Stimulated activated memory B cell treated with anti-CD40 and anti-IgM and Interleukin-4, amounts not matched to agents 10 μg/mL and 1 μg/mL and 100 μg/mL, for 72 hours (primary cell): Measurements from ENCODE around the gene NRF1.
A peak's percentile ranks its signal among the peaks of the same experiment; 100 is the strongest.
"Not testable (repeated sequence)": the region's sequence is repeated elsewhere in the genome, so short reads cannot be mapped to it uniquely, and the experiment has no call there.

Source experiments
- ATAC-seq: fragments of 150-1000 bp; cut with Tn5 transposase; 2 replicates; pipeline ENCODE4 v1.10.0; 2021
- H3K27ac Mint-ChIP-seq: one replicate; pipeline ENCODE4 v1.8.0; 2022; ENCODE audit warnings: mild to moderate bottlenecking, mixed read lengths
- H3K27me3 Mint-ChIP-seq: one replicate; pipeline ENCODE4 v1.8.0; 2022; ENCODE audit warnings: mixed read lengths
- H3K36me3 Mint-ChIP-seq: one replicate; pipeline ENCODE4 v1.8.0; 2022; ENCODE audit warnings: mixed read lengths
- H3K4me1 Mint-ChIP-seq: one replicate; pipeline ENCODE4 v1.8.0; 2022; ENCODE audit warnings: mixed read lengths
- H3K4me3 Mint-ChIP-seq: one replicate; pipeline ENCODE4 v1.8.0; 2022; ENCODE audit warnings: mild to moderate bottlenecking, moderate library complexity, mixed read lengths
- H3K9me3 Mint-ChIP-seq: one replicate; pipeline ENCODE4 v1.8.0; 2022; ENCODE audit warnings: mixed read lengths

The NRF1 gene

DNA sequence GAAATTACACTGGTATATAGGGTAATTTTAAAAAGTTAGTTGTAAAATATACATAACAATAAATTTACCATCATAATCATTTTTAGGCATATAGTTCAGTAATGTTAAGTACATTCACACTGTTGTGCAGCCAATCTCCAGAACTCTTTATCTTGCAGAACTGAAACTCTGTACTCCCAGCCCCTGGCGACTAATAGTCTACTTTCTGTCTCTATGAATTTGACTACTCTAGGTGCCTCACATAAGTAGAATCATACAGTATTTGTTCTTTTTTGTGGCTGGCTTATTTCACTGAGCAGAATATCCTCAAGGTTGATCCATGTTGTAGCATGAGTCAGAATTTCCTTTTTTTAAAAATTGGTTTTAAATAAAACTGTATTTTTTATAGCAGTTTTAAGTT, 41.4 kb downstream of the NRF1 start:
- H3K4me3 Mint-ChIP-seq = no peak overlapping the region
- no peaks in the 10 kb centered on the region for H3K9me3 Mint-ChIP-seq
- no peak overlapping the region for H3K27ac Mint-ChIP-seq
- H3K27me3 Mint-ChIP-seq = no peaks in the 10 kb centered on the region
- peaks cover 29% of the 10 kb centered on the region for H3K36me3 Mint-ChIP-seq
- ATAC-seq = peak; percentile 81
- H3K4me1 Mint-ChIP-seq = peaks cover 52% of the 10 kb centered on the region

- peak; percentile 68 for ATAC-seq
- H3K36me3 Mint-ChIP-seq = peaks cover 47% of the 10 kb centered on the region
- H3K4me1 Mint-ChIP-seq = peaks cover 38% of the 10 kb centered on the region
- H3K9me3 Mint-ChIP-seq = peaks cover 3% of the 10 kb centered on the region
- H3K27me3 Mint-ChIP-seq = no peaks in the 10 kb centered on the region
- H3K27ac Mint-ChIP-seq = peak overlapping the region; percentile 79
- H3K4me3 Mint-ChIP-seq = peak overlapping the region; percentile 45
Observed at GRCh38 chr7:129655811-129656210, 44.3 kb downstream of the NRF1 start.

DNA sequence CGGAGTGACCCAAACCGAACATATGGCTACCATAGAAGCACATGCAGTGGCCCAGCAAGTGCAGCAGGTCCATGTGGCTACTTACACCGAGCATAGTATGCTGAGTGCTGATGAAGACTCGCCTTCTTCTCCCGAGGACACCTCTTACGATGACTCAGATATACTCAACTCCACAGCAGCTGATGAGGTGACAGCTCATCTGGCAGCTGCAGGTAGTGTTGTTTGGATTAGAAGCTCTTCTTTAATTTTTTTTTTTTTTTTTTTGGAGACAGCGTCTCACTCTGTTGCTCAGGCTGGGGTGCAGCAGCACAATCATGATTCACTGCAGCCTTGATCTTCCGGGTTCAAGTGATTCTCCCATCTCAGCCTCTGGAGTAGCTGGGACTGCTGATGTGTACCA, 45.8 kb downstream of the NRF1 start:
- no peaks in the 10 kb centered on the region for H3K27me3 Mint-ChIP-seq
- H3K4me1 Mint-ChIP-seq = peaks cover 33% of the 10 kb centered on the region
- no peak overlapping the region for H3K4me3 Mint-ChIP-seq
- ATAC-seq = no peak
- no peak overlapping the region for H3K27ac Mint-ChIP-seq
- H3K9me3 Mint-ChIP-seq = peaks cover 11% of the 10 kb centered on the region
- peaks cover 62% of the 10 kb centered on the region for H3K36me3 Mint-ChIP-seq

DNA sequence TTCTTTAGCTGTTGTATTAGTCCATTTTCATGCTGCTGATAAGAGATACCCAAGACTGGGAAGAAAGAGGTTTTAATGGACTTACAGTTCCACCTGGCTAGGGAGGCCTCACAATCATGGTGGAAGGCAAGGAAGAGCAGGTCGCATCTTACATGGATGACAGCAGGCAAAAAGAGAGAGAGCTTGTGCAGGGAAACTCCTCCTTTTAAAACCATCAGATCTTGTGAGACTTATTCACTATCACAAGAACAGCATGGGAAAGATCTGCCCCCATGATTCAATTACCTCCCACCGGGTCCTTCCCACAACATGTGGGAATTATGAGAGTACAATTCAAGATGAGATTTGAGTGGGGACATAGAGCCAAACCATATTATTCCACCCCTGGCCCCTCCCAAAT, 48.4 kb downstream of the NRF1 start:
- not testable (repeated sequence) for ATAC-seq, H3K4me3 Mint-ChIP-seq, H3K27ac Mint-ChIP-seq, H3K27me3 Mint-ChIP-seq
- H3K9me3 Mint-ChIP-seq = peaks cover 11% of the 10 kb centered on the region
- peaks cover 61% of the 10 kb centered on the region for H3K36me3 Mint-ChIP-seq
- peaks cover 19% of the 10 kb centered on the region for H3K4me1 Mint-ChIP-seq

- Mint-ChIP-seq H3K27me3 (no peaks in the 10 kb centered on the region), H3K9me3 (peaks cover 11% of the 10 kb centered on the region), H3K4me1 (peaks cover 7% of the 10 kb centered on the region), H3K4me3 (no peak overlapping the region), H3K27ac (no peak overlapping the region), H3K36me3 (peaks cover 63% of the 10 kb centered on the region)
- ATAC-seq = no peak
Observed at GRCh38 chr7:129661645-129662182, 50.2 kb downstream of the NRF1 start.

DNA sequence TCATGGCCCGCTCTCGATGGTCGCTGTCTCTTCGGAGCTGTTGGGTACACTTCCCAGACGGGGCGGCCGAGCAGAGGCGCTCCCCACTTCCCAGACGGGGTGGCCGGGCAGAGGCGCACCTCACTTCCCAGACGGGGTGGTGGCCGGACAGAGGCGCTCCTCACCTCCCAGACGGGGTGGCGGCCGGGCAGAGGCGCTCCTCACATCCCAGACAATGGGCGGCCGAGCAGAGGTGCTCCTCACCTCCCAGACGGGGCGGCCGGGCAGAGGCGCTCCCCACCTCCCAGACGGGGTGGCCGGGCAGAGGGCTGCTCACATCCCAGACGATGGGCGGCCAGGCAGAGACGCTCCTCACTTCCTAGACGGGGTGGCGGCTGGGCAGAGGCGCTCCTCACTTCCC, 51.7 kb downstream of the NRF1 start:
- ATAC-seq, H3K27me3 Mint-ChIP-seq, H3K4me3 Mint-ChIP-seq, H3K27ac Mint-ChIP-seq, H3K4me1 Mint-ChIP-seq: not testable (repeated sequence)
- Mint-ChIP-seq H3K9me3 (peaks cover 11% of the 10 kb centered on the region), H3K36me3 (peaks cover 51% of the 10 kb centered on the region)

DNA sequence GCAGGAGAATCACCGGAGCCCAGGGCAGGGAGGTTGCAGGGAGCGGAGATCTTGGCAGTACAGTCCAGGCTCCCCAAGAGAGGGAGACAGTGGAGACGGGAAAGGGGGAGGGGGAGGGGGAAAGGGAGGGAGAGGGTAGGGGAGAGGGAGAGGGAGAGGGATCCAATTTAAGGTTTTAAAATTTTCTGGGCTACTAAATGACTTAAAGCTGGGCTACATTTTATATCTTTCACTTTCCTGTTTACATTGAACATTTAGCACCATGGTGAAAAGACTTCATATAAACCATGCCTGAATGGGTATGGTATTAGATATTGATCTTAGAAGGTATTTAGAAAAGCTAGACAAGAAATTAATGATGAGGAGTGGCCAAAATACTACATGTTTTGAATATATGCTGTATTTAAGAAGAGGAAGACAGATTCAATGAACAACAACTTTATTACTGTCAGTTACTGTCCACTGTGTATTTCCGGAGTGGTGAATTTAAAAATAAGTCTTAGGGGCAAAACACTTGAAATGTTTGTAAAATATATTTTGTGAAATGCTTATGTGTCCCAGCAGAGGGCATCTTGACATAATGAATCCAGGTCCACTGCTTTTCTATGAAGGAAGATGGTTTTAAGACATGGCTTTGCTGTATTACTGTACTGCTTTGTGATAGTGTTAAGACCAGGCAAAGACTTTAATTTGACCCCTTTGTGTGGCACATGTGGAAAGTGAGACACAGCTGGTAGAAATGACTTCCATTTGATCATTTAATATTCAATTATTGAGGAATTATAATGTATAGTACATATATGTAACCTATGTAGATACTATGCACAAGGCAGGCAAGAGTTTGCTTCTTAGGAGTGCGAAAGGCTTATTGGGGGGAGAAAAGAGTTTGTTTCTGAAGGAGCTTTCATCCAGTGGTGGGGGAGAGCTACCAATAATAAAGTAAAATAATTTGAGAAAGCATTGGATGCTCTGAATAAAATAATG, 52.8 kb downstream of the NRF1 start:
- ATAC-seq = no peak
- H3K27ac Mint-ChIP-seq = no peak overlapping the region

GRCh38 chr7:129665013-129665401, 53.5 kb downstream of the NRF1 start:
- Mint-ChIP-seq H3K27ac (no peak overlapping the region), H3K4me1 (peaks cover 7% of the 10 kb centered on the region), H3K27me3 (no peaks in the 10 kb centered on the region), H3K4me3 (no peak overlapping the region), H3K36me3 (peaks cover 37% of the 10 kb centered on the region), H3K9me3 (peaks cover 8% of the 10 kb centered on the region)
- ATAC-seq = no peak

More for the DNA sequence above, 52.8 kb downstream of the NRF1 start:
- Mint-ChIP-seq H3K4me3 (no peak overlapping the region), H3K27me3 (no peaks in the 10 kb centered on the region), H3K36me3 (peaks cover 44% of the 10 kb centered on the region), H3K4me1 (peaks cover 7% of the 10 kb centered on the region), H3K9me3 (peaks cover 11% of the 10 kb centered on the region)

DNA sequence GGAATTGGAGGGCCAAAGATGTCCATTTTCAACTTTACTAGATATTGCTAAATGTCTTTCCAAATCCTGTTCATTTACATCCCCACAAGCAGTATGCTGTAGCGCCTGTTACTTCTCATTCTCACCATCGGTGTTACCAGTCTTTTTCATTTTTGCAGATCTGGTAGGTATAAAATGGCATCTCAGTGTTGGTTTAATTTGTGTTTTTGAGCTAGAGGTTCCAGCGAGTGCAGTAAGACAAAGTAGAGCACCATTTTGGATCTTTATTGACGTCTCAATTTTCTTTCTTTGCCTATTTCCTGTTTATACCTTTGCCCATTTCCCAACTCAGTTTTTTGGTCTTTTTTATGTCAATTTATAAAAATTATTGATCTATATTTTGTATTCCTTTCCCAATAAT, 55.6 kb downstream of the NRF1 start:
- no peak for ATAC-seq
- Mint-ChIP-seq H3K27ac (no peak overlapping the region), H3K36me3 (peaks cover 16% of the 10 kb centered on the region), H3K27me3 (no peaks in the 10 kb centered on the region), H3K4me3 (no peak overlapping the region), H3K4me1 (peaks cover 7% of the 10 kb centered on the region), H3K9me3 (peaks cover 2% of the 10 kb centered on the region)

DNA sequence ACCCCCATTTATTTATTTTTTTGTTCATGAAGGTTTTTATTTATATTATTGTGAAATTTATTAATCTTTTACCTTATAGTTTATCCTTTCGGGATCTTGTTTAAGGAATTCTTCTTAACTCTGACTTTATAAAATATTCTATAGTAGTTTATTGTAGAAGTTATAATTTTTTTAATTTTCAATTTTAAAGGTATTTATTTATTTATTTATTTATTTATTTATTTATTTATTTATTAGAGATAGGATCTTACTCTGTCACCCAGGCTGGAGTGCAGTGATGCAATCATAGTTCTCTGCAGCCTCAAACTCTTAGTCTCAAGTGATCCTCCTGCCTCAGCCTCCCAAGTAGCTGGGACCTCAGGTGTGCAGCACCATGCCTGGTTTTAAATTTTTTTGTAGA, 56.0 kb downstream of the NRF1 start:
- H3K36me3 Mint-ChIP-seq = peaks cover 12% of the 10 kb centered on the region
- no peaks in the 10 kb centered on the region for H3K27me3 Mint-ChIP-seq
- no peaks in the 10 kb centered on the region for H3K9me3 Mint-ChIP-seq

GRCh38 chr7:129669901-129670300, 58.4 kb downstream of the NRF1 start:
- peaks cover 3% of the 10 kb centered on the region for H3K9me3 Mint-ChIP-seq
- no peaks in the 10 kb centered on the region for H3K27me3 Mint-ChIP-seq
- no peak overlapping the region for H3K27ac Mint-ChIP-seq
- no peak for ATAC-seq
- peaks cover 8% of the 10 kb centered on the region for H3K36me3 Mint-ChIP-seq
- H3K4me3 Mint-ChIP-seq = no peak overlapping the region
- H3K4me1 Mint-ChIP-seq = no peaks in the 10 kb centered on the region

More for the DNA sequence above, 56.0 kb downstream of the NRF1 start:
- peaks cover 7% of the 10 kb centered on the region for H3K4me1 Mint-ChIP-seq
- no peak overlapping the region for H3K27ac Mint-ChIP-seq
- H3K4me3 Mint-ChIP-seq = no peak overlapping the region
- ATAC-seq = no peak

DNA sequence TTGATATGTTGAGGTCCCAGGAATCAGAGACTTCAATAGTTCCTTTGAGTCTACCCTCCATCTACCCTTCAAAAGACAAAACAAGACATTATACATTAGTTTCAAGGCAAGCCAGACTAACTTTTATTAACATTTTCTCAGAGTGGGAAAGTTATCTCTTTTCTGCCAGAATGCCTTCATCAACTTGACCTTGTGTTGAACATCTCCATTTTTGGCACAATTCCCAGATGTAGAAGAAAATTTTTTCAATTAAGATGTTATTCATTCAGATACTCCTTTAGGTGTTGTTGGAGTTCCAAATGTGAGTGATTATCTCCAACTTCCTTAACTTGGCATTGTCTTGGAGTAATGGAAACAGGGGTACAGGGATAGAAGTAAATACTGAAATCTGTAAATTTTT, 59.1 kb downstream of the NRF1 start:
- Mint-ChIP-seq H3K9me3 (peaks cover 7% of the 10 kb centered on the region), H3K36me3 (peaks cover 13% of the 10 kb centered on the region), H3K27me3 (no peaks in the 10 kb centered on the region), H3K4me3 (no peak overlapping the region), H3K27ac (no peak overlapping the region), H3K4me1 (no peaks in the 10 kb centered on the region)
- no peak for ATAC-seq

- H3K4me3 Mint-ChIP-seq = no peak overlapping the region
- peaks cover 19% of the 10 kb centered on the region for H3K36me3 Mint-ChIP-seq
- peaks cover 7% of the 10 kb centered on the region for H3K9me3 Mint-ChIP-seq
- ATAC-seq = no peak
- no peak overlapping the region for H3K27ac Mint-ChIP-seq
- no peaks in the 10 kb centered on the region for H3K4me1 Mint-ChIP-seq
- no peaks in the 10 kb centered on the region for H3K27me3 Mint-ChIP-seq
Observed at GRCh38 chr7:129671266-129671665, 59.7 kb downstream of the NRF1 start.

- H3K27ac Mint-ChIP-seq, H3K4me1 Mint-ChIP-seq, ATAC-seq, H3K9me3 Mint-ChIP-seq, H3K27me3 Mint-ChIP-seq, H3K4me3 Mint-ChIP-seq: not testable (repeated sequence)
- peaks cover 43% of the 10 kb centered on the region for H3K36me3 Mint-ChIP-seq
Observed at GRCh38 chr7:129674475-129674874, 63.0 kb downstream of the NRF1 start.

- no peaks in the 10 kb centered on the region for H3K4me1 Mint-ChIP-seq
- ATAC-seq = no peak
Observed at GRCh38 chr7:129675521-129675920, 64.0 kb downstream of the NRF1 start.

More at GRCh38 chr7:129675521-129675920, 64.0 kb downstream of the NRF1 start:
- no peak overlapping the region for H3K27ac Mint-ChIP-seq
- peaks cover 7% of the 10 kb centered on the region for H3K9me3 Mint-ChIP-seq
- H3K27me3 Mint-ChIP-seq = no peaks in the 10 kb centered on the region
- peaks cover 50% of the 10 kb centered on the region for H3K36me3 Mint-ChIP-seq
- no peak overlapping the region for H3K4me3 Mint-ChIP-seq
